Activated CD4-positive, alpha-beta T cell treated with anti-CD3 and anti-CD28 coated beads, Interleukin-2, amount 50 U/mL, for 48 hours (primary cell): Measurements from ENCODE around the gene OCRL.

ENCODE experiments used
- DNase-seq, 2 experiments: peaks; one replicate each; pipeline ENCODE4 v3.0.0-alpha.2; 2020

The OCRL gene

DNA sequence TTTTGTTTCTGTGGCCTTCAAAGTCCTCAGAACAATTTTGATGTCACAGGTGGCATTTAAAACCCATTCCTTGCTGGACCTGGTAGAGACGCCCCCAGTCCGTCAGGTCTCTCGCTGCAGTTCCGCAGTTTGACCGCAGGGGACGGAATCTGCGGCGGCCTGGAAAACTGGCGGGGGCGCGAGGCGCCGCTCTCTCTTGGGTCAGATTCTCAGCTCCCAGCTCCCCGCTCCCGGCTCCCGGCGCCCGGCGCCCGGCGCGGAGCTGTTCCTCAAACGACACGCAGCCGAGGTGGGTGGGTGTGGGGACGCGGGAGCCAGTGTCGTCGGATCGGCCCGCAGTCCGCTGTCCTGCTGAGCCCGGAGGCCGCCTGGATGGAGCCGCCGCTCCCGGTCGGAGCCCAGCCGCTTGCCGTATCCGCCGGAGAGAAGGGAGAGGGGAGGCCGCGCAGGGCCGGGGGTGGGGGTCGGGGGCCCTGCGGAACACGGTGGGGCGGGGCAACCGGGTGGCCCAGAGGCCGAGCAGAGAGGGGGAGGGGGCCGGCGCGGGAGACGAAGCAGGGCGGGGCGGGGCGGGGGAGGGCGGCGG is at the start of gene OCRL:
TSS of gene OCRL (plus strand) at position 192 of the 586 bp plus-strand sequence. CDS start at position 373, 181 bp downstream.
- peak; percentile 52 to 65 for DNase-seq

DNA sequence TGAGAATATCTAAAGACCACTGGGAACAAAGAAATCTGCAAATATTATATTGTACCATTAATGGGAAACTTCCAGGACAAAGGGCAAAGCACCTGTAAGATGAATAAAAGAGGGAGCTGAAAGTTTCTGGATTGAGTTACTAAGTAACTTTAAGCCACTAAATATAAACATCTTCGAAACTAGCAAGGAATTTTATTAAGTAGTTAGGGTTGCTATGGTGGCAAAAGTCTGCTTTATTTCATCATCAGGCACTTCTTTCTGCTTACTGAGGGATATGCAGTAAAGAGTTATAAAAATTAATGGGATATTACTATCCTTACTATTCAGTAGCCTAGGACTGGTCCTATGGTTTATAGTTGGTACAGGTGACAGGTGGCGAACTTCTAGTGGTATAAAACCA is 49.7 kb upstream of the OCRL start:
- DNase-seq, result no peak

DNA sequence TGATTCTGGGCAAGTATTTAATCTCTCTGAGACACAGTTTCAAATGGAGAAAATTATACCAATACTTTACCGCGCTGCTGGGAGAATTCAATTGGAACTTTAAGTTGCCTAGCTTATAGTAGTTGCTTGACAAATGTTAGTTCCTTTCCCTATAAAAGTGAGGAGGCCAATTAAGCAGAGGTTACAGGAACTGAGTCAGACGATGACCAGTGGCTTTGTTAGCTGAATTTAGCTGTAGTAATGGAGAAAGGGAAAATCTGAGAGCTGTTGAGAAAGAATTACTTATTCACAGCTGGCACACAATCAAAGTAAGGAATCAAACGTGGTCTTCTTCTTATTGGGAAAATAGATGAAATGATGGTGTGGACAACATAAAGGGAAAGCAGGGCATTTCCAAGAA is 46.4 kb upstream of the OCRL start:
- DNase-seq, result no peak

DNA sequence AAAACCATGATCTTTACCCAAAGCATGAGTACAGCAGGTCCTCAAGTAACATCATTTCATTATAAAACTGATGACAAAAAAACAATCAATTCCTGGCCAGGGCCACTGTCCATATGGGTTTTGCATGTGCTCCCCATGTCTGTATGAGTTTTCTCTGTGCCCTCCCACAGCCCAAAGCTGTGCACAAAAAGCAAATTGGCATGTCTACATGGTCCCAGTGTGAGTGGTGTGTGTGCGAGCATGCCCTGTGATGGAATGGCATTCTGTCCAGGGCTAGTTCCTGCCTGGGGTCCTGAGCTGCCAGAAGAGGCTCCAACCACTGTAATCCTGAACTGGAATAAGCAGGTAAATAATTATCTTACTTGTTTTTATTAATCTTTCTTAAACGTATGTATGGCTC is 45.2 kb upstream of the OCRL start:
- DNase-seq, result no peak

DNA sequence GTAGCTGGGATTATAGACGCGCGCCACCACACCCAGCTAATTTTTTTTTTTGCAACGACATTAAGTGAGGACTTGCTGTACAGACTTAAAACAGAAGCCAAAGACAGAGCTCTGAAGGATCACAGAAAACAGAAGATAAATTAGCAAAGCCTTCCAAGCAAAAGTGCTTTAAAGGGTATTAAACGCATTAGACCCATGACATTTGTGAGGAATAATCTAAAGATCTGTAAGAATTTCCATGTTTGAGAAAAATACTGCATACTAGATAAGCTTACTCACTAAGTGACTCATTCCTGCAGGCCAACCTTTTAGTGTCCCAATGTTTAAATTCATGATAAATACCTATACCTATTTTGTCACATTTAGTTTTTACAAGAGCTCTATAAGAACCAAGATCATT is 44.2 kb upstream of the OCRL start:
- no peak for DNase-seq

DNA sequence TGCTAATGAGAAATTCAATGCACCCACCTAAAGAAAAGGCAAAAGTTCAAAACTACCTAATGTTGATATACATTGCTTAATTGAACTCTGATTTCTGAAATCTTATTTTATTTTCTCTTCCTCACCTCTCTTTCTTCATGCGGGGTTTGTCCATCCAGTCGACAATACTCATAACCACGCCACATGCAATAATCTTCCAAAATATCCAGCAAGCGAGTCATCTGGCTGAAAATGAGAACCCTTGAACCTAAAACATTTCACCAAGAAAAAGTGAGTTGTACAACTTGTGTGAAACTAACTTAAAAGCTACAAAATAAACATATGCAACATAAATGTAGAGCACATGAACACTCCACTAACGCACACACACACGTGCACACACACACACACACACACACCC is 43.4 kb upstream of the OCRL start:
- DNase-seq, result no peak

DNA sequence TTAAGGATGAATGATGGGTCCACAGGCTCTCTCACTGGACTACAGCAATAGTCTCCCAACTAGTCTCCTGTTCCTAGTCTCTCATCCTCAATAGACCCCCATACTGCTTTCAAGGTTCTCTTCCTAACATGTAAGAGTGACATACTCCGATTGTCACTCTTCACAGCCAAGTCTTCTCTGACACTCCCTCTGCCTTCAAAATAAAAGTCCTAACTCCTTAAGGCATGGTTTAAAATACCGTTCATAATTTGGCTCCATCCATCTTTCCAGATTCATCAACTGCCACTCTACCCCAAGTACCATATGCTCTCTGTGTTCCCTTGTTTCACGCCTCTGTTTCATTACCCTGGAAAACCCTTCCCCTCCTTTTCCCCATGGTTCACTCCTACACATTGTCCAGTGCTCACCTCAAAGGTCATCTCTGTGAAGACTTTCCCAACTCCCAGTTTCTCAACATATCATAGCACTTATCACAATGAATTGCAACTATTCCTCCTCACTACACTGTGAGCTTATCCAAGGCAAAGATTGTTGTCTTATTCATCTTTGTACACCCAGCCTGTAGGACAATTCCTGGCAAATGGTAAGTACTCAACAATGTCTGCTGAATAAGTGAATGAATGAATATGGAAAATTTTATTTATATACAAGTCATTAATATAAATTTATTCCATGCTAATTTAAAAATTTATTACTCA is 42.8 kb upstream of the OCRL start:
- DNase-seq, result no peak

DNA sequence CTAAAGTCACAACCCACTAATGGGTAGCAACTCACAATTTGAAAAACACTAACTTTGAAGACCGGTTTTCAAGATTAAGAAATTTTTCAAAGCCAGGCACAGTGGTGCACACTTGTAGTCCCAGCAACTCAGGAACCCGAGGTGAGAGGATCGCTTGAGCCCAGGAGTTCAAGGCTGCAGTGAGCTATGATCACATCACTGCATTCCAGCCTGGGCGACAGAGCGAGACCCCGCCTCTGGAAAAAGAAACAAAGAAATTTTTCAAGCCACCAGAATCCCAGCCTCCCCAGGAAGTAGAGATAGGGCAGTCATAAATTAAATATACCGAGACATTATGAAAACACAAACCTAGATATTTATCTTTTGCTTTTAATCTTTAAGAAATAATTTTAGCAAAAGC is 29.7 kb upstream of the OCRL start:
- DNase-seq, result no peak

DNA sequence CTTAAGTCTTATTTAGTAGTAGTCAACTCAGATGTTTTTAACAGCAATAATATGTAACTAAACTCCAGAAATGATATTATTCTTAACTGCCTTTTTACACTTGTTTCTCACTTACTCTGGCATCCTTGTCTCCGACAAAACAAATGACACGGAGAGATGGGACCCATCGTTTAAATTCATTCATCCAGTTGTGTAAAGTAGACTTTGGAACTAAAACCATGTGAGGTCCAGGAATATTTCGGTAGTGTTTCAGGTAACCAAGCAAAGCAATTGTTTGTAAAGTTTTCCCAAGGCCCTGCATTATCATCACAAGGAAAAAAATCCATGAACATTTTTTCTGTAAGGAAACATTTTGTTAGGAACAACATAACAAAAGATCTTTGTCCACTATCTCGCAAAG is 28.4 kb upstream of the OCRL start:
- DNase-seq, result no peak

DNA sequence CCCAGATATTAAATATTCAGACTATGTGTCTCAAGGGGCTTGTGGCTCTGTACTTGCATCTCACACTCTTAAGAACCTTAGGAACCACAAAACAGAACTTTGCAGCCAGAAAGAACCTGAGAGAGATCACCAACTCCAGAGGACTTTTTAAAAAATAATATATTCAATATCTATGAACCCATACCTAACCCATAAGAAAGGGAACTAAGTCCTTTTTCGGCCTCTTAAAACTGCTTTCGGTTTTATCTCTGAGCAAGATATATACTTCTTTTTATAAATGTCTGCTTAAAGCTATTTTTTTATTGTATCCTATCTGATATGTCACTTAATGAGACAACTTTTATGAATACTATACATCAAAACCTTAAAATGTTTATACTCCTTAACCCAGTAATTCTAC is 27.6 kb upstream of the OCRL start:
- no peak for DNase-seq

DNA sequence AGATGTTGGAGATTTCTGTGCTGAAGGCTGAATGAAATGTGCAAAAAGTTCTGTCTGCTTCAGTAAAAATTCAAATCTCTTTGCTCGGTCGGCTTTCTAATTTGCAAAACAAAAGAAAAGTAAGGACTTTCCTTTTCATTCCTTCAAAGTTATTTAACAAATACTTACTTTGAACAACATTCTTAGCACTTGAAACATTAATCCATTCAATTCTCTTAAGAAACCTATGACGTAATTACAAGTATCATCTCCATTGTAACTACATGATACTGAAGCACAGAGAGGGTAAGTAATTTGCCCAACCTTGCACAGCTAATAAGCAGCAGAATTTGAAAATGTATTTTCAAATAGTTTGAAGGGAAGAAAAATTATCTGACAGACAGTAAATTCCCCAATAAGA is 23.7 kb upstream of the OCRL start:
- DNase-seq, result no peak

DNA sequence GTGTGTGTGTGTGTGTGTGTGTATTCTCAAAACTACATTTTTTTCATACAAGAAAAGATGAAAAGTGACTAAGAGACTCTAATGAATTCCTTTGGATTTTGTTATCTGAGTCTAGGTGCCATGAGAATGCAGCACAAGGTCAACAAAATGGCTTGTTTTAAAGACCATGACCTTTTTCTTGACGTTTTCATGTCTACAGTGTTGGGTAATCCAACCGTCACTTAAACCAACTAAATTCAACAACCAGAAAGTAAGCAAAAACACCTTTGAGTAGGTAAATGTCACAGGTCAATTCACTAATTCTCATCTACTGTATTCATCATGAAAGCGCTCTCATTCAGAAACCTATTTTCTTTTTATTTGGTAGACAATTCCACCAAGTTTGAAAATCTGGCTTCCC is 19.9 kb upstream of the OCRL start:
- DNase-seq, result no peak

DNA sequence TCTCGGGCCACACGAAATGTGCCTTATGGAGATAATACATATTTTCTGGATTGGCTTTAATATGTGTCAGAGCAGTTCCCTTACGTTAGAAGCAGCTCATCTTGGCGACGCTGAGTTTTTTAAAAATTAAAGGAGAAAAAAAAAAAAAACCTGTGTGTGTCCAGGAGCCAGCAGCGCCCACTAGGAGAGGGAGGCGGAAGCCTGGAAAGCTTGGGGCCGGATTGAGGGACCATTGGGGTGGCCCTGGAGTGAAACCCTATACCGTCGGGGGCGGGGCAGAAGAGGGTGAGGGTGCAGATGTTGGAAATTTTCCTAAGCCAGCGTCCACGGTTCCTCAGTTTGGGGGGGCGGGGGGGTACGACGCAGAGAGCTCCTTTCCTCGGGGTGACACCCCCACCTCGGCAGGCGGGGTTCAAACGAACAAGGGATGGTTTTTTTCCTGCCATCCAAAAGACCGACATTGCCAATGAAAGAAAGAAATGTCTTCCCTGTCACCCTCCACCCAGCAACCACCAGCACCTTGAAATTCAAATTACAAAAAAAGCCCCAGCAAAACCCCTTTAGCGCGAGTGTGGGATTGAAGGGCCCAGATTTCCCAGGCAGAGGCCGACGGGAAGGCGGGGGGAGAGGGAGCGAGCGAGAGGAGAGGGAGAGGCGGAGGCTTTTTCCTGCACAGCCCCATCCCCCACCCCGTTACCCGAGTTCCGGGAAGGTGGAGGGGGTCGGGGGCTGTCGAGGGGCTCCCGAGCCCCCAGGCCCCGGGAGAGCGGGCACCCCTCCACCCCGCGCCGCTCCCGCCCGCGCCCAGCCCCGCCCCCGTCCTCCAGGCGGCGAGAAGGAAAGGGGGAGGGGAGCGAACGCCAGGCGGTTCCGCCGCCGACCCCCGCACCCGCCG is 17.6 kb upstream of the OCRL start:
- DNase-seq, result no peak

DNA sequence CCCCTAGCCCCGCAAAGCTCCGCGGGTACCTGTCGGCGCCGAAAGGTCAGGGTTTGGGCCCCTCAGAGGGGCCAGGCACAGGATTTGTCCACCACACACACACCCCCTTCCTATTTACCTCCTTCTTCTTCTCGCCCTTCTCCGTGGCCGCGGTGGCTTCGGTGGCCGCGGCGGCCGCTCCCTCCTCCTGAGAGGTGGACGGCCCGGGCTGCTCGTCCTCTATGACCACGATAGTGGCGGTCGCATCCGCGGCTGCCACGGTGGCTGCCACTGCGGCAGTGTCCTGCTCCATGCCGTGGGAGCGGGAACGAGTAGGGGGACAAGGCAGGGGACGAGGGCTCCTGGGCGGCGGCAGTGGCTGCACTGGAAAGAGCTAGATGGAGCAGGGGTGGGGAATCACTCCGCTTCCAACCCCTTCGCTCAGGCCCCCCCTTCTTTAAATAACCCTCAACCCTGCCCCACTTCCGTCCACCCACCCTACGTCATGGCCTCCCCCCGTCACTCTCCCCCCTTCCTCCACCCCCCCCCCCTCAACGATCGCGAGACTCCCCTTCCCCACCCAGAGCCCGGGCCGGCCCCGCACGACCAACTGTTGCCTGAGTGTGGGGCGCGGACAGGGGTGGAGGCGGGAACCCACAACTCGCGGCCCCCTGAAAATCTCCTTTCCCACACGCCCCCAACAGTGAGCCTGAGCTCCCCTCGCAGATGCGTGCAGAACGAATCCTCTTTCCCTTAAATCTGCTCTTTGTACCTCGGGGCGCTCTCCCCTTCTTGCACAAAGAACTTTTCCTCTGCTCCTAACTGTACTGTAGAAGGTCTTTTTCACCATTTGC is 16.8 kb upstream of the OCRL start, which contains the start of gene SMARCA1:
TSS of gene SMARCA1 (minus strand) at position 412 of the 833 bp plus-strand sequence. CDS start at position 292, 120 bp downstream.
- no peak for DNase-seq

DNA sequence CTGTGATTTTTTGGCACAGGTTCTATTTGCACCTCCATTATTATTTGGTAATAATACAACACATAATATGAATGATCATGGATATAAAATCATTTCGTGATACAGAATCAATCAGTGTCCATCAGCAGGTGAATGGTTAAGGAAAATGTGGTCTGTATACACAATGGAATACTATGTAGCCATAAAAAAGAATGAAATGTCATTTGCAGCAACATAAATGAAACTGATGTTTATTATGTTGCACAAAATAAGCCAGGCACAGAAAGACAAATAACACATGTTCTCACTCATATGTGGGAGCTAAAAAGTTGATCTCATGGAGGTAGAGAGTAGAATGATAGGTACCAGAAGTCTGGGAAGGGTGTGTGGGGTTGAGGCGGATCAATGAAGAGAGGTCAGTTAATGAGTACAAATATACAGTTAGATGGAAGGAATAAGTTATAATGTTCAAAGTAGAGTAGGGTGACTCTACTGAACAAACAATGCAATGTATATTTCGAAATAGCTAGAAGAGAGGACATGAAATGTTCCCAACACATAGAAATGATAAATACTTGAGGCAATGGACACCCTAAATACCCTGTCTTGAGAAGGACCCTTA is 15.7 kb upstream of the OCRL start:
- no peak for DNase-seq

DNA sequence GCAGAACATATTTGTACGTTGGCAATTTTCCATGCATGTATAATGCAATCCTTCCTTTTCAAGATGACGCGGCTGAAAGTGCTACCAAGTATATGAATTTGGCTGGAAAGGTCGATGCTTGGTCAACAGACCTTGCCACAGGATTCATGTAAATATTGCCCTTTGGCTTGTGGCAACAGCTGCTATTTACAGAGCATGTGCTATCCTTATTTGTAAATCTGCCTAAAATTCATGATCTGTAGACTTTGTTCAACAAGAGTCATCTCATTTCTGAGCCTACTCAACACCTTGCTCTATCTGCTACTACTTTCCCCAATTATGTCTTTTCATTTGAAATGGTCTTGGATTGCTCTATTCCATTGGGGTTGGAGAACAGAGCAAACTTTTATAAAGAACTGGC is 14.9 kb upstream of the OCRL start:
- no peak for DNase-seq

DNA sequence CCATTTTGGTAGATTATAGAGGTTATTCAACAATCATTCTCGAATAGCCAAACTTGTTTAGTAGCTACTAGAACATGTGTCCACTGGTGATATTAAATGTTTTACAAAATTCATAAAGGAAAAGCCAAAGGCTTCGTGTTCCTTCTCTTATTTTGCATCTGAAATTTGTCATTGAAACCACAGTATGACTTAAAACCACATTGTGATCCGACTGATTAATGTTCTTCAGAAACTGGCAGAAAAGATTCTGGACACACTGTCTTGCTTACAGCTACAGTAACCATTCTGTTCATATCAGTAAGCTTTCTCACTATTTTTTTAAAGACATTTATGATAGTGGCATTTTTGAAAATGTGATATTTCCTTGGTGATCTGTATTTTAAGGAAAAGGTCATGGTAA is 14.2 kb upstream of the OCRL start:
- no peak for DNase-seq

DNA sequence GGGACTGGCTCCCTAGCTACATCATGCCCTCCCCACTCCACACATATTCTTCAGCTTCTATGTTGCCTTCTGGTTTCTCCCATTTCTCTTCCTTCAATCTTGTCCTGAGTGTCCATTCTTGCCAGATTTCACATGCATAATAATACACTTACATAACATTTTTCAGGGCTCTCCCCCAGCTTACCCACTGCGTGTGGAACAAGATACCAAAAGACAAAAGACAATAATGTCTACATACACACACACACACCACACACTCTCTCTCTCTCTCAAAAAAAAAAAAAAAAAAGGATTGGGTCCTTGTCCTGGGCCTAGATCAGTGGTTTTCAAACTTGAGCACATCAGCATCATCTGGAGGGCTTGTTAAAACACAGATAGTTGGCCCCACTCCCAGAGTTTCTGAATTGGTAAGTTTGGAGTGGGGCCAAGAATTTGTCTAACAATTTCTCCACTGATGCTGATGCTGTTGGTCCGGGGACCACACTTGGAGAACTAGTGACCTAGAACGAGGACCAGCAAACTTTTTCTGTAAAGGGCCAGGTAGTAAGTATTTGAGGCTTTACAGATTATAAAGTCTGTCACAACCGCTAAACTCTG is 10.3 kb upstream of the OCRL start:
- no peak for DNase-seq

DNA sequence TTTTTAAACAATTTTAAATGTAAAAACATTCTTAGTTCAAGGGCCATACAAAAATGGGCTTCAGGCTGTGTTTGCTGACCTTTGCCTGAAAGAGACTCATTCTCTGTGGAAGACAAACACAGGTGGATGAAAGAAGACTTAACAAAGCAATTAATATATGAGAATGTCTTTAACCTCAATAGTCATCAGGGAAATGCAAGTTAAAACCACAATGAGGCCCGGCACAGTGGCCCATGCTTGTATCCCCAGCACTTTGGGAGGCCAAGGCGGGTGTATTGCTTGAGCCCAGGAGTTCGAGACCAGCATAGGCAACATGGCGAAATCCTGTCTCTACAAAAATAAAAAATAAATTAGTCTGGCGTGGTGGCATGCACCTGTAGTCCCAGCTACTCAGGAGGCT is 9.6 kb upstream of the OCRL start:
- no peak for DNase-seq

DNA sequence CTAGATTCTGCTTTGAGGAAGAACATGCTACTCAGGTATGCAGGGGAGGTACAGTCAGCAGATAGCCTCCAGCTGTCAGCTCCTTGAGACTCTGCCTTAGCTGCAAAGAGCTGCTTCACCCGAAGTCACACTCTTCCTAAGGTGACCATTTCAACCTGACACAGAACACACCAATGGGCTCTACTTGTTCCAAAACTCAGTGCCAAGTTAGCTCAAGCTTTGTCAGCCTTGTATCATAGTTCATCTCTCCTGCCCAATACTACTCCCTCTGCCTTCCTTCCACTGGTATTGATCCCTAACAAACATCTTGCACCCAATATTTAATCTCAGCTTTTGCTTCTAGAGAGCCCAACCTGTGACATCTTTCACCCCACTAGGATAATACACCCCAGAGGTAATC is 8.9 kb upstream of the OCRL start:
- DNase-seq, result no peak

DNA sequence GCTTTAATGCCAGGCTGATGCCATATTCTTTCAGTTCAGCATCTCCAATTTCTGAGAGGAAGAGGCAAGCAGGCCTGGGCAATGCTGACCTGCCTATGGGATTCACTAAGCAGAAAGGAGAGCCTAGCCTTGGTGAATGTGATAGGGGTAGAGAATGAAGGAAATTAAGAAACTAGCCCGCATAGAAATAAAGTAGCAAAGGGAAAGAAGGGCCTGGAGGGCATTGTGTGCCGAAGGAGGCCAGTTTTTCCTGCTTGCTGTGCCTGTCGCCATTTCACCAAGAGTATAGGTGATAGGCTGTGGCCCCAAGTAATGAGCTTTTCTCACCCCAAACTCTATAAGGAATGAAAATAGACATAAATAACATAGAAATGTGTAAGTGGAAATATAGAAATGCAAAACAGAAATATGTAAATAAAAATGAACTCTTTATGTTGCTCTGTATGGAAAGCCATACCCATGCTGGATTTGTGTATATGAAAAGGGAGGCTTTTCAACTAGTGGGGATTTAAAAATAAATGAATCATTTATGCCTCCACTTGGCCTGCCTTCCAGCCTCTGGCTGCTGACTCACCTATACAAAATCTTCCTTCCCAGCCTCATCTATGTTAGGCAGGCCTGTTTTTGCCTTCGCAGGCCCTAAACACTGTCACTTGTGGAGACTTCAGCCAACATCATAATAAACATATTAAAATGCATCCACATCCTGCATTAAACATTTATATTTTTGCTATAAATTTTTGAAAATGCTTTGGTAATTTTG is 5.1 kb upstream of the OCRL start:
- no peak for DNase-seq
